ENCODE measurements around the gene CCL19. TPM values are rescaled to one million over a fixed set of nuclear protein-coding genes. Genes with fewer than 3 reads are reported as not detected.

The CCL19 gene
- total and polyA plus RNA-seq, 2 of the 8 experiments (the other 6 are each of a cell fraction or from before 2014, with no cell fraction given) = not detected

GRCh38 chr9:34646211-34647083, 44.6 kb downstream of the CCL19 start, which contains the start of gene GALT:
Gene GALT (plus strand): TSS chr9:34646675. CDS start chr9:34646705, 30 bp downstream.
- Histone ChIP-seq H3K9ac (replicated peaks in 1 of 4; ENCODE audit: extremely low read depth in 1 of 4, low read depth in 3 of 4, low read length in 3 of 4) (peak within 1 kb of the TSS in 3 of 4 experiments; percentile 58 to 70 (median 62); a peak in 6 of 7 replicates), H3K36me3 (ENCODE audit: control insufficient read depth in 2 of 4, insufficient read depth in 4 of 4, low read length in 3 of 4) (peaks cover 3 to 23% (median 8%) of the 10 kb centered on the region in 4 experiments; a peak in 7 of 8 replicates), H3K4ac (replicated peaks; ENCODE audit: insufficient read length, low read depth, low read length) (peak within 1 kb of the TSS; percentile 84), H3K56ac (replicated peaks; ENCODE audit: insufficient read length, low read depth, low read length) (peak within 1 kb of the TSS; percentile 94), H3K79me2 (ENCODE audit: control insufficient read depth in 1 of 2, insufficient read depth in 2 of 2, low read length in 2 of 2) (peaks cover 0 to 12% of the 10 kb centered on the region in 2 experiments; a peak in 1 of 4 replicates), H3K4me3 (ENCODE audit: extremely low read depth in 1 of 4, insufficient read depth in 2 of 4, low read depth in 3 of 4, low read length in 4 of 4) (peak within 1 kb of the TSS; percentile 69 to 92 (median 80)), H3K4me2 (ENCODE audit: insufficient read depth in 1 of 2, low read depth in 2 of 2, low read length in 2 of 2) (peak within 1 kb of the TSS; percentile 89 to 97), H3K4me1 (replicated peaks in 1 of 4; ENCODE audit: control insufficient read depth in 3 of 4, insufficient read depth in 4 of 4, low read length in 3 of 4) (peaks cover 3 to 21% (median 11%) of the 10 kb centered on the region in 4 experiments), H3K79me1 (ENCODE audit: low read depth, low read length) (peaks cover 6% of the 10 kb centered on the region; the same call in 1 of the 2 replicates), H3K23ac (ENCODE audit: insufficient read length) (no peak within 1 kb of the TSS), H3K23me2 (ENCODE audit: low read depth, low read length) (peaks cover 11% of the 10 kb centered on the region; the same call in 1 of the 2 replicates), H4K5ac (ENCODE audit: insufficient read length, low read depth, low read length) (peak within 1 kb of the TSS; percentile 90), H2AFZ (ENCODE audit: low read length) (peak within 1 kb of the TSS; percentile 16), H4K91ac (replicated peaks; ENCODE audit: insufficient read length, low read length) (peak within 1 kb of the TSS; percentile 86), H2BK120ac (replicated peaks; ENCODE audit: low read depth, low read length) (peak within 1 kb of the TSS; percentile 96), H2BK12ac (ENCODE audit: low read depth, low read length) (peak within 1 kb of the TSS; percentile 75; the same call in 1 of the 2 replicates), H3K18ac (ENCODE audit: extremely low read depth, low read length) (peak within 1 kb of the TSS; percentile 88), H2BK20ac (ENCODE audit: low read length) (peak within 1 kb of the TSS; percentile 75; the same call in 1 of the 2 replicates), H3K9me3 (ENCODE audit: insufficient read depth in 2 of 2, low read depth in 1 of 2, low read length in 1 of 2) (no peaks in the 10 kb centered on the region), H2AK5ac (ENCODE audit: low read depth, low read length) (no peak within 1 kb of the TSS), H3K27ac (ENCODE audit: low read depth, low read length) (peak within 1 kb of the TSS; percentile 66), H4K8ac (ENCODE audit: extremely low read depth, insufficient read depth, low read length) (peak within 1 kb of the TSS; percentile 88), H3K27me3 (replicated peaks in 1 of 4; ENCODE audit: control insufficient read depth in 3 of 4, extremely low read depth in 1 of 4, insufficient read depth in 3 of 4, low read length in 3 of 4) (no peaks in the 10 kb centered on the region; a peak in 1 of 7 replicates), H3K14ac (ENCODE audit: insufficient read length) (peak within 1 kb of the TSS; percentile 66), H2BK5ac (ENCODE audit: low read depth, low read length) (peak within 1 kb of the TSS; percentile 97), H2BK15ac (ENCODE audit: low read length) (peak within 1 kb of the TSS; percentile 88; the same call in 1 of the 2 replicates), H4K20me1 (replicated peaks in 1 of 2; ENCODE audit: control insufficient read depth in 1 of 2, insufficient read depth in 2 of 2, low read length in 2 of 2) (peaks cover 2 to 8% of the 10 kb centered on the region in 2 experiments)
- CTCF ChIA-PET (ENCODE audit: partially characterized antibody) = interaction anchor here (0.8 to 17.4 kb wide), 15 partner anchors 10 to 144 kb away, joined by 3 to 277 read pairs (median 5); partner anchors contain the start of genes CCL27, DCTN3, IL11RA and RPP25L
- POLR2A ChIA-PET (ENCODE audit: partially characterized antibody) = interaction anchor here (0.6 to 12.8 kb wide), 6 partner anchors 10 to 1616 kb away, joined by 3 to 127 read pairs (median 8); partner anchors contain the start of genes ARID3C, CCL27, FANCG and SIGMAR1
- 7% methylated on average over 39 of the region's 43 CpGs; no CpG with 5 or more reads in 1 of the 2 experiments for WGBS, 2 experiments (ENCODE audit: extremely low coverage in 1 of 2, insufficient coverage in 1 of 2, insufficient read length in 1 of 2, insufficient replicate concordance in 2 of 2, low coverage in 1 of 2, low lambda C conversion rate in 2 of 2, missing lambda C conversion rate in 1 of 2)
- DNase-seq (ENCODE audit: low read depth in 1 of 2, low spot score in 2 of 2) (peak in 1 of 2 experiments; percentile 96), FAIRE-seq (no peak)
- TF ChIP-seq POLR2A (IDR thresholded peaks at IDR 0.05; ENCODE audit: control extremely low read depth in 1 of 2, low read depth in 2 of 2, low read length in 2 of 2) (peak in 1 of 2 experiments; percentile 69; a peak in 2 of 3 replicates), SP1 (IDR thresholded peaks at IDR 0.05; ENCODE audit: low read depth, low read length) (peak; percentile 72), GTF2F1 (IDR thresholded peaks at IDR 0.05; ENCODE audit: borderline replicate concordance, low read depth, low read length) (no peak), SIN3A (conservative IDR thresholded peaks at IDR 0.05 in 1 of 2, IDR thresholded peaks at IDR 0.05 in 1 of 2; ENCODE audit: low read depth in 1 of 2, low read length in 2 of 2) (0 out of 4 replicates have a peak, but pooled peaks have one; percentile 53 to 59), RNF2 (IDR thresholded peaks at IDR 0.05; ENCODE audit: borderline replicate concordance, low read depth, low read length, missing control alignments, poor library complexity, severe bottlenecking) (no peak), POLR2AphosphoS5 (IDR thresholded peaks at IDR 0.05; ENCODE audit: low read depth, low read length) (no peak), MAX (IDR thresholded peaks at IDR 0.05) (peak; percentile 71), NRF1 (IDR thresholded peaks at IDR 0.05; ENCODE audit: low read depth, low read length) (no peak), RAD21 (IDR thresholded peaks at IDR 0.05 in 1 of 2, conservative IDR thresholded peaks at IDR 0.05 in 1 of 2; ENCODE audit: low read depth in 2 of 2, low read length in 2 of 2) (peak in 1 of 2 experiments; percentile 29; a peak in 1 of 4 replicates)
